DMS 273 treated with DMSO at 0.1 percent for 48 hours (cell line): ENCODE data around the gene OR51I1.

ENCODE experiments used
- DNase-seq: peaks from one replicate; lab custom pipeline; 2025; lab: John Stamatoyannopoulos, UW

OR51I1 gene

GRCh38 chr11:5441414-5441813, at the start of gene OR51I1:
Gene OR51I1 (minus strand): TSS chr11:5441514. CDS start chr11:5441514, 0 bp downstream.
- DNase-seq: no peak

- no peak for DNase-seq
Measured at GRCh38 chr11:5489576-5490357, 48.5 kb upstream of the OR51I1 start.

GRCh38 chr11:5488798-5489399, 47.6 kb upstream of the OR51I1 start:
- DNase-seq: no peak

GRCh38 chr11:5488385-5488784, 47.1 kb upstream of the OR51I1 start, which contains the start of gene OR52D1:
Gene OR52D1 (plus strand): TSS chr11:5488685. CDS start chr11:5488707, 22 bp downstream.
- DNase-seq: no peak

GRCh38 chr11:5486421-5486820, 45.1 kb upstream of the OR51I1 start:
- no peak for DNase-seq

GRCh38 chr11:5486003-5486402, 44.7 kb upstream of the OR51I1 start:
- no peak for DNase-seq

- DNase-seq: no peak
Measured at GRCh38 chr11:5476186-5476819, 35.0 kb upstream of the OR51I1 start.

GRCh38 chr11:5473921-5474320, 32.6 kb upstream of the OR51I1 start:
- no peak for DNase-seq

- no peak for DNase-seq
Measured at GRCh38 chr11:5467527-5467926, 26.2 kb upstream of the OR51I1 start.

GRCh38 chr11:5460983-5461621, 19.8 kb upstream of the OR51I1 start:
- DNase-seq: no peak

GRCh38 chr11:5449432-5449831, 8.1 kb upstream of the OR51I1 start:
- no peak for DNase-seq

- DNase-seq: no peak
Measured at GRCh38 chr11:5449023-5449422, 7.7 kb upstream of the OR51I1 start, which contains the start of gene OR51I2. Gene OR51I2 (plus strand): TSS chr11:5449323. CDS start chr11:5453489, 4,166 bp downstream.

- DNase-seq: no peak
Measured at GRCh38 chr11:5443835-5444393, 2.6 kb upstream of the OR51I1 start.

GRCh38 chr11:5423131-5423530, 18.2 kb downstream of the OR51I1 start:
- no peak for DNase-seq

GRCh38 chr11:5421811-5422210, 19.5 kb downstream of the OR51I1 start, which contains the start of gene OR51Q1:
Gene OR51Q1 (plus strand): TSS chr11:5422111. CDS start chr11:5422201, 90 bp downstream.
- no peak for DNase-seq

GRCh38 chr11:5420993-5421392, 20.3 kb downstream of the OR51I1 start:
- DNase-seq: no peak

GRCh38 chr11:5405173-5405572, 36.1 kb downstream of the OR51I1 start:
- DNase-seq: no peak

- no peak for DNase-seq
Measured at GRCh38 chr11:5398936-5399335, 42.4 kb downstream of the OR51I1 start.

GRCh38 chr11:5394091-5394490, 47.2 kb downstream of the OR51I1 start:
- no peak for DNase-seq
